GM12878 (cell line): ENCODE results near the gene FAM114A1. TPM values are rescaled to one million over a fixed set of nuclear protein-coding genes. Genes with fewer than 3 reads are reported as not detected.
A peak's percentile ranks its signal among the peaks of the same experiment; 100 is the strongest.

Experiments
- ATAC-seq: fragments of 200-7000 bp; cut with Tn5 transposase; 3 replicates; pipeline ENCODE4 v1.9.1; 2020; ENCODE audit warnings: mild to moderate bottlenecking, moderate library complexity
- BruUV-seq: library from RNA; stranded (reverse); fragments of 400-500 nt; replicated peaks from 2 replicates; lab custom pipeline; 2021; lab: Mats Ljungman, UMichigan
- CTCF ChIA-PET: fragments of 300-600 bp; sonication (Branson Sonifier 250); formaldehyde crosslinking; extraction: SDS; loops from one replicate; lab custom pipeline; 2021; ENCODE audit warnings: inconsistent platforms; lab: Yijun Ruan, JAX
- POLR2A ChIA-PET: fragments of 350-600 bp; formaldehyde crosslinking; extraction: SDS; loops from one replicate; lab custom pipeline; 2021; ENCODE audit warnings: inconsistent platforms; lab: Charles Lee
- RAD21 ChIA-PET: fragments of 300-600 bp; sonication (Branson Sonifier 250); formaldehyde crosslinking; loops from one replicate; lab custom pipeline; 2023; ENCODE audit warnings: antibody characterized with exemption; ENCODE audit not compliant: unreplicated experiment; lab: Charles Lee
- SMC1A ChIA-PET: fragments of 300-600 bp; sonication (Branson Sonifier 250); formaldehyde crosslinking; loops from one replicate; lab custom pipeline; 2023; ENCODE audit not compliant: unreplicated experiment, uncharacterized antibody; lab: Charles Lee
- DNase-seq: peaks from one replicate; pipeline ENCODE4 v3.0.0-alpha.2; 2011; ENCODE audit warnings: low read depth, low spot score
- FAIRE-seq: peaks from 3 replicates; lab custom pipeline; 2011; peaks lifted over from hg19 to GRCh38; lab: Jason Lieb, UNC
- H2AFZ ChIP-seq: 2 replicates; pipeline ENCODE4 v1.6.0; 2011; ENCODE audit warnings: low read depth, low read length, control low read depth; ENCODE audit not compliant: control insufficient read depth
- H3K27ac ChIP-seq: 2 replicates; pipeline ENCODE4 v1.5.1; 2011; ENCODE audit warnings: control low read depth; ENCODE audit not compliant: control insufficient read depth, insufficient read depth
- H3K27me3 ChIP-seq, 2 experiments: replicated peaks in 1 of 2; 2 replicates each; pipeline versions ENCODE4 v1.6.0 to v1.6.1; 2011; ENCODE audit warnings: low read length in 1 of 2; ENCODE audit not compliant: control insufficient read depth in 2 of 2, insufficient read depth in 2 of 2
- H3K36me3 ChIP-seq, 2 experiments: 2 replicates each; pipeline ENCODE4 v1.5.1; 2011; ENCODE audit warnings: low read length in 1 of 2; ENCODE audit not compliant: control insufficient read depth in 2 of 2, insufficient read depth in 2 of 2
- H3K4me1 ChIP-seq: 2 replicates; pipeline ENCODE4 v1.6.1; 2011; ENCODE audit warnings: mild to moderate bottlenecking, low read length, moderate library complexity, mixed read lengths; ENCODE audit not compliant: control insufficient read depth, insufficient read depth
- H3K4me2 ChIP-seq: 2 replicates; pipeline ENCODE4 v1.6.0; 2011; ENCODE audit warnings: control low read depth; ENCODE audit not compliant: control insufficient read depth, insufficient read depth
- H3K4me3 ChIP-seq: fragments of 200-600 bp; sonication (generic); 2 replicates; pipeline ENCODE4 v1.5.1; 2016
- H3K79me2 ChIP-seq: 2 replicates; pipeline ENCODE4 v1.6.0; 2011; ENCODE audit warnings: low read length; ENCODE audit not compliant: control insufficient read depth, insufficient read depth
- H3K9ac ChIP-seq: 2 replicates; pipeline ENCODE4 v1.8.0; 2011; ENCODE audit warnings: low read length, control low read depth, mixed read lengths; ENCODE audit not compliant: control insufficient read depth, insufficient read depth
- H3K9me3 ChIP-seq: replicated peaks from 3 replicates; pipeline ENCODE4 v1.5.1; 2011; ENCODE audit warnings: mild to moderate bottlenecking, low read length; ENCODE audit not compliant: control insufficient read depth, insufficient read depth
- H4K20me1 ChIP-seq: 2 replicates; pipeline ENCODE4 v1.6.0; 2011; ENCODE audit not compliant: control insufficient read depth, insufficient read depth
- CHD4 ChIP-seq: fragments of 200-600 bp; sonication (generic); IDR thresholded peaks from 2 replicates; pipeline ENCODE4 v1.6.1; 2016; ENCODE audit warnings: mild to moderate bottlenecking
- IRF4 ChIP-seq: IDR thresholded peaks from 2 replicates; pipeline ENCODE4 v1.6.1; 2011; ENCODE audit warnings: low read depth, low read length
- MYC ChIP-seq: IDR thresholded peaks from 2 replicates; pipeline ENCODE4 v1.6.1; 2011; ENCODE audit warnings: mild to moderate bottlenecking, low read length, moderate library complexity, inconsistent platforms; ENCODE audit not compliant: insufficient read depth, insufficient replicate concordance, insufficient read length, severe bottlenecking
- POU2F2 ChIP-seq: IDR thresholded peaks from 3 replicates; pipeline ENCODE4 v1.6.1; 2011; ENCODE audit warnings: low read depth, mild to moderate bottlenecking, low read length, borderline replicate concordance
- RAD51 ChIP-seq: fragments of 450-650 bp; IDR thresholded peaks from 2 replicates; pipeline ENCODE4 v1.6.1; 2016; ENCODE audit warnings: moderate library complexity, mild to moderate bottlenecking, inconsistent platforms
- SMARCA5 ChIP-seq: fragments of 450-650 bp; IDR thresholded peaks from 2 replicates; pipeline ENCODE4 v1.6.1; 2017; ENCODE audit warnings: mild to moderate bottlenecking
- SREBF2 ChIP-seq: IDR thresholded peaks from 2 replicates; pipeline ENCODE4 v1.6.1; 2012; ENCODE audit warnings: mild to moderate bottlenecking, low read length
- TCF3 ChIP-seq: IDR thresholded peaks from 2 replicates; pipeline ENCODE4 v1.6.1; 2012; ENCODE audit warnings: low read depth, mild to moderate bottlenecking, low read length, borderline replicate concordance; ENCODE audit not compliant: insufficient read depth
- ZNF274 ChIP-seq: IDR thresholded peaks from one replicate; pipeline ENCODE4 v1.8.0; 2011; ENCODE audit not compliant: insufficient read length, insufficient read depth
- WGBS: methylation state at CpG from one replicate; pipeline ENCODE4 v1.1.6; 2016; ENCODE audit warnings: low lambda C conversion rate; ENCODE audit not compliant: insufficient replicate concordance, insufficient coverage; ENCODE audit errors: missing lambda C conversion rate; 5-methylcytosine and 5-hydroxymethylcytosine counted together
- in situ Hi-C: fragments of 300-500 bp; cut with MboI; formaldehyde crosslinking; loops from 9 replicates; pipeline ENCODE4 v1.14.3; 2018; ENCODE audit warnings: mixed read lengths
- intact Hi-C: fragments of 100-400 bp; cut with micrococcal nuclease; formaldehyde crosslinking; loops from one replicate; pipeline ENCODE4 v1.14.2; 2022; ENCODE audit not compliant: unreplicated experiment
- polyA plus RNA-seq, 11 experiments: library from polyadenylated mRNA; depleted of rRNA in 4 of 11; unstranded in 6 of 11; stranded (reverse) in 5 of 11; fragments of >200 nt; fragmentation: Nextera tagmentation in 4 of 11; fragmentation: Illumina TruSeq in 1 of 11; extraction: Ambion mirVana in 4 of 11; extraction: Trizol in 1 of 11; gene quantifications; 1 replicate in 1 of 11; 2 replicates in 10 of 11; pipeline versions ENCODE4 v1.2.1 to v1.2.3, GENCODE V29; 2011 to 2016; ENCODE audit warnings: inconsistent platforms in 2 of 11, missing spikeins in 2 of 11, low read depth in 1 of 11
- total RNA-seq, 4 experiments: library from RNA; depleted of rRNA in 3 of 4; stranded (reverse); fragments of >200 nt in 3 of 4; fragmentation: Illumina TruSeq in 1 of 4; extraction: Trizol in 1 of 4; gene quantifications; 2 replicates each; pipeline versions ENCODE4 v1.2.1 to v1.2.3, GENCODE V29; 2013 to 2021
- TF ChIP-seq, protein P1 (sequence below): fragments of 450-650 bp; IDR thresholded peaks from 2 replicates; pipeline ENCODE4 v1.6.1; 2017; ENCODE audit warnings: mild to moderate bottlenecking, moderate library complexity
- TF ChIP-seq, protein P2 (sequence below): IDR thresholded peaks from 2 replicates; pipeline ENCODE4 v1.6.1; 2011; ENCODE audit warnings: low read depth, mild to moderate bottlenecking, low read length, moderate library complexity, borderline replicate concordance; ENCODE audit errors: extremely low read depth
- TF ChIP-seq, protein P3 (sequence below): fragments of 450-650 bp; IDR thresholded peaks from 2 replicates; pipeline ENCODE4 v1.6.1; 2017; ENCODE audit warnings: mild to moderate bottlenecking
- TF ChIP-seq, protein P4 (sequence below): fragments of 450-650 bp; IDR thresholded peaks from 2 replicates; pipeline ENCODE4 v1.6.1; 2018; ENCODE audit warnings: borderline replicate concordance, mild to moderate bottlenecking; ENCODE audit not compliant: partially characterized antibody

Gene FAM114A1
- total and polyA plus RNA-seq, 10 of the 15 experiments (the other 5 are each of a cell fraction or from before 2014, with no cell fraction given) = 1.3 to 6.2 (median 3.9) TPM

DNA sequence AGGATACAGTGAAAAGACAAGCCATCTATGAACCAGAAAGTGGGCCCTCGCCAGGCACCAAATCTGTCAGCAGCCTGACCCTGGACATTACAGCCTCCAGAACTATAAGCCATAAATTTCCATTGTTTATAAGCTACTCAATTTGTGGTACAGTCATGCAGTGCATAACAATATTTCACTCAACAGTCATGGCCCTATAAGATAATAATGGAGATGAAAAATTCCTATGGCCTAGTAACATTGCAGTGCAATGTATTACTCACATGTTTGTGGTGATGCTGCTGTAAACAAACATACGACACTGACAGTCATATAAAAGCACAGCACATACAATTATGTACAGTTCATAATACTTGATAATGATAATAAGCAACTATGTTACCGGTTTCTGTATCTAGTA, 45.9 kb upstream of the FAM114A1 start (continued):
- TF ChIP-seq, protein P1, sequence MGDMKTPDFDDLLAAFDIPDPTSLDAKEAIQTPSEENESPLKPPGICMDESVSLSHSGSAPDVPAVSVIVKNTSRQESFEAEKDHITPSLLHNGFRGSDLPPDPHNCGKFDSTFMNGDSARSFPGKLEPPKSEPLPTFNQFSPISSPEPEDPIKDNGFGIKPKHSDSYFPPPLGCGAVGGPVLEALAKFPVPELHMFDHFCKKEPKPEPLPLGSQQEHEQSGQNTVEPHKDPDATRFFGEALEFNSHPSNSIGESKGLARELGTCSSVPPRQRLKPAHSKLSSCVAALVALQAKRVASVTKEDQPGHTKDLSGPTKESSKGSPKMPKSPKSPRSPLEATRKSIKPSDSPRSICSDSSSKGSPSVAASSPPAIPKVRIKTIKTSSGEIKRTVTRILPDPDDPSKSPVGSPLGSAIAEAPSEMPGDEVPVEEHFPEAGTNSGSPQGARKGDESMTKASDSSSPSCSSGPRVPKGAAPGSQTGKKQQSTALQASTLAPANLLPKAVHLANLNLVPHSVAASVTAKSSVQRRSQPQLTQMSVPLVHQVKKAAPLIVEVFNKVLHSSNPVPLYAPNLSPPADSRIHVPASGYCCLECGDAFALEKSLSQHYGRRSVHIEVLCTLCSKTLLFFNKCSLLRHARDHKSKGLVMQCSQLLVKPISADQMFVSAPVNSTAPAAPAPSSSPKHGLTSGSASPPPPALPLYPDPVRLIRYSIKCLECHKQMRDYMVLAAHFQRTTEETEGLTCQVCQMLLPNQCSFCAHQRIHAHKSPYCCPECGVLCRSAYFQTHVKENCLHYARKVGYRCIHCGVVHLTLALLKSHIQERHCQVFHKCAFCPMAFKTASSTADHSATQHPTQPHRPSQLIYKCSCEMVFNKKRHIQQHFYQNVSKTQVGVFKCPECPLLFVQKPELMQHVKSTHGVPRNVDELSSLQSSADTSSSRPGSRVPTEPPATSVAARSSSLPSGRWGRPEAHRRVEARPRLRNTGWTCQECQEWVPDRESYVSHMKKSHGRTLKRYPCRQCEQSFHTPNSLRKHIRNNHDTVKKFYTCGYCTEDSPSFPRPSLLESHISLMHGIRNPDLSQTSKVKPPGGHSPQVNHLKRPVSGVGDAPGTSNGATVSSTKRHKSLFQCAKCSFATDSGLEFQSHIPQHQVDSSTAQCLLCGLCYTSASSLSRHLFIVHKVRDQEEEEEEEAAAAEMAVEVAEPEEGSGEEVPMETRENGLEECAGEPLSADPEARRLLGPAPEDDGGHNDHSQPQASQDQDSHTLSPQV = no peak
- TF ChIP-seq CHD4 (no peak), RAD51 (no peak), TCF3 (no peak)
- TF ChIP-seq, all 136 proteins: peak for 0

DNA sequence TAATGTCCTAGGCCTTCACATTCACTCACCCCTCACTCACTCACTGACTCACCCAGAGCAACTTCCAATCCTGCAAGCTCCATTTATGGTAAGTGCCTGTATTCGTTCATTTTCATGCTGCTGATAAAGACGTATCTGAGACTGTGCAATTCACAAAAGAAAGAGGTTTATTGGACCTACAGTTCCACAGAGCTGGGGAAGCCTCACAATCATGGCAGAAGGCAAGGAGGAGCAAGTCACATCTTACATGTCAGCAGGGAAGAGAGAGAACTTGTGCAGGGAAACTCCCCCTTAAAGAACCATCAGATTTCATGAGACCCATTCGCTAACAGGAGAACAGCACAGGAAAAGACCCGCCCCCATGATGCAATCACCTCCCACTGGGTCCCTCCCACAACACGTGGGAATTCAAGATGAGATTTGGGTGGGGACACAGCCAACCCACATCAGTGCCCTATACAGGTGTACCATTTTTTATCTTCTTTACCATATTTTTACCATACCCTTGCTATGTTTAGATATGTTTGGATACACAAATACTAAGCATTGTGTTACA, 44.8 kb upstream of the FAM114A1 start:
- DNase-seq (no peak), FAIRE-seq (no peak), ATAC-seq (no peak)
- intact Hi-C loops = no loop called here
- H3K9ac ChIP-seq = no peak overlapping the region
- RAD21 ChIA-PET = interaction anchor here (1.3 to 8.9 kb wide), 8 partner anchors 9 to 66 kb away, joined by 3 to 171 read pairs (median 7); partner anchors contain the start of genes TLR1 and TLR10
- H3K4me2 ChIP-seq = no peak overlapping the region
- in situ Hi-C loops = loop anchor here (25.0 kb wide), 1 partner anchor 1364 kb away; the partner anchor contains the start of gene RHOH
- BruUV-seq = no TSS peak
- CTCF ChIA-PET = interaction anchor here (0.8 to 1.6 kb wide), 9 partner anchors 9 to 62 kb away, joined by 3 to 12 read pairs (median 5); partner anchors contain the start of gene TLR10
- peaks cover 23% of the 10 kb centered on the region; the same call in 2 of the 3 replicates for H3K9me3 ChIP-seq
- no peak overlapping the region for H2AFZ ChIP-seq
- no peak overlapping the region for H3K4me3 ChIP-seq
- H3K27me3 ChIP-seq = no peaks in the 10 kb centered on the region
- WGBS = 95% methylated on average over 5 of the region's 5 CpGs
- H3K79me2 ChIP-seq = peaks cover 2% of the 10 kb centered on the region
- SMC1A ChIA-PET = interaction anchor here (1.1 to 13.0 kb wide), 13 partner anchors 9 to 61 kb away, joined by 3 to 178 read pairs (median 6); partner anchors contain the start of genes TLR1, TLR10 and TLR6
- no peaks in the 10 kb centered on the region for H4K20me1 ChIP-seq
- H3K4me1 ChIP-seq = peaks cover 24% of the 10 kb centered on the region
- POLR2A ChIA-PET = interaction anchor here (0.7 to 10.2 kb wide), 6 partner anchors 8 to 42 kb away, joined by 3 to 110 read pairs (median 6); partner anchors contain the start of genes TLR1 and TLR10
- no peak overlapping the region for H3K27ac ChIP-seq
- H3K36me3 ChIP-seq = peaks cover 4 to 5% of the 10 kb centered on the region in 2 experiments; a peak in 3 of 4 replicates
- TF ChIP-seq, protein P2, sequence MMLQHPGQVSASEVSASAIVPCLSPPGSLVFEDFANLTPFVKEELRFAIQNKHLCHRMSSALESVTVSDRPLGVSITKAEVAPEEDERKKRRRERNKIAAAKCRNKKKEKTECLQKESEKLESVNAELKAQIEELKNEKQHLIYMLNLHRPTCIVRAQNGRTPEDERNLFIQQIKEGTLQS = no peak
- no peak for TF ChIP-seq ZNF274
- TF ChIP-seq, protein P3, sequence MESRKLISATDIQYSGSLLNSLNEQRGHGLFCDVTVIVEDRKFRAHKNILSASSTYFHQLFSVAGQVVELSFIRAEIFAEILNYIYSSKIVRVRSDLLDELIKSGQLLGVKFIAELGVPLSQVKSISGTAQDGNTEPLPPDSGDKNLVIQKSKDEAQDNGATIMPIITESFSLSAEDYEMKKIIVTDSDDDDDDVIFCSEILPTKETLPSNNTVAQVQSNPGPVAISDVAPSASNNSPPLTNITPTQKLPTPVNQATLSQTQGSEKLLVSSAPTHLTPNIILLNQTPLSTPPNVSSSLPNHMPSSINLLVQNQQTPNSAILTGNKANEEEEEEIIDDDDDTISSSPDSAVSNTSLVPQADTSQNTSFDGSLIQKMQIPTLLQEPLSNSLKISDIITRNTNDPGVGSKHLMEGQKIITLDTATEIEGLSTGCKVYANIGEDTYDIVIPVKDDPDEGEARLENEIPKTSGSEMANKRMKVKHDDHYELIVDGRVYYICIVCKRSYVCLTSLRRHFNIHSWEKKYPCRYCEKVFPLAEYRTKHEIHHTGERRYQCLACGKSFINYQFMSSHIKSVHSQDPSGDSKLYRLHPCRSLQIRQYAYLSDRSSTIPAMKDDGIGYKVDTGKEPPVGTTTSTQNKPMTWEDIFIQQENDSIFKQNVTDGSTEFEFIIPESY = peak; percentile 50; the same call in 1 of the 2 replicates
- TF ChIP-seq, protein P4, sequence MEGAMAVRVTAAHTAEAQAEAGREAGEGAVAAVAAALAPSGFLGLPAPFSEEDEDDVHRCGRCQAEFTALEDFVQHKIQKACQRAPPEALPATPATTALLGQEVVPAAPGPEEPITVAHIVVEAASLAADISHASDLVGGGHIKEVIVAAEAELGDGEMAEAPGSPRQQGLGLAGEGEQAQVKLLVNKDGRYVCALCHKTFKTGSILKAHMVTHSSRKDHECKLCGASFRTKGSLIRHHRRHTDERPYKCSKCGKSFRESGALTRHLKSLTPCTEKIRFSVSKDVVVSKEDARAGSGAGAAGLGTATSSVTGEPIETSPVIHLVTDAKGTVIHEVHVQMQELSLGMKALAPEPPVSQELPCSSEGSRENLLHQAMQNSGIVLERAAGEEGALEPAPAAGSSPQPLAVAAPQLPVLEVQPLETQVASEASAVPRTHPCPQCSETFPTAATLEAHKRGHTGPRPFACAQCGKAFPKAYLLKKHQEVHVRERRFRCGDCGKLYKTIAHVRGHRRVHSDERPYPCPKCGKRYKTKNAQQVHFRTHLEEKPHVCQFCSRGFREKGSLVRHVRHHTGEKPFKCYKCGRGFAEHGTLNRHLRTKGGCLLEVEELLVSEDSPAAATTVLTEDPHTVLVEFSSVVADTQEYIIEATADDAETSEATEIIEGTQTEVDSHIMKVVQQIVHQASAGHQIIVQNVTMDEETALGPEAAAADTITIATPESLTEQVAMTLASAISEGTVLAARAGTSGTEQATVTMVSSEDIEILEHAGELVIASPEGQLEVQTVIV = no peak
- TF ChIP-seq SREBF2 = no peak
- no peak for TF ChIP-seq IRF4
- no peak for TF ChIP-seq MYC
- TF ChIP-seq POU2F2 = no peak
- TF ChIP-seq SMARCA5 = no peak
